Activated CD4-positive, alpha-beta T cell treated with anti-CD3 and anti-CD28 coated beads, Interleukin-2, amount 50 U/mL, for 1 hour (primary cell): ENCODE data around the gene HOMEZ.
A peak's percentile ranks its signal among the peaks of the same experiment; 100 is the strongest.
"Not testable (repeated sequence)": the region's sequence is repeated elsewhere in the genome, so short reads cannot be mapped to it uniquely, and the experiment has no call there.

ENCODE experiments used
- DNase-seq: peaks from one replicate; pipeline ENCODE4 v3.0.0-alpha.2; 2020

Gene HOMEZ

GRCh38 chr14:23281247-23281646 is 4.7 kb downstream of the HOMEZ start:
- no peak for DNase-seq

- not testable (repeated sequence) for DNase-seq
Observed at GRCh38 chr14:23277928-23278327, 8.0 kb downstream of the HOMEZ start.

GRCh38 chr14:23277189-23277588 is 8.7 kb downstream of the HOMEZ start:
- no peak for DNase-seq

DNA sequence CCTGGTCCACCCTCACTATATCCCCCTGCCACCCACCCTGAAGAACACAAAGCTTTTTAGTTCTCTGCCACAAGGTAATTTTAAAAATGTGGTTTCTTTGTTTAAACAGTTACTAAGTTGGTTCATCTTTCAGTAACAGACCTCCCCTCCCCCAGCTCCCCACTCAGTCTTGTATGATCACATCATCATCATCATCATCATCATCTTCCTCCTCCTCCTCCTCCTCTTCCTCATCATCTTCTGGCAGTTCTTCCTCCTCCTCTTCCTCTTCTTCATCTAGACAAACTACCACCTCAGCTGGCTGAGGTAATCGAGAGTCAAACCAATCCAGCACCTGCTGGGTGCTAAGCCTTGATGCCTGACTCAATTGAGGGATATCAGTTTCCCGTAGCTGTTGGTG is 10.5 kb downstream of the HOMEZ start:
- no peak for DNase-seq

- DNase-seq: no peak
Observed at GRCh38 chr14:23269193-23269592, 16.7 kb downstream of the HOMEZ start.

GRCh38 chr14:23260849-23261248 is 25.1 kb downstream of the HOMEZ start:
- not testable (repeated sequence) for DNase-seq

DNA sequence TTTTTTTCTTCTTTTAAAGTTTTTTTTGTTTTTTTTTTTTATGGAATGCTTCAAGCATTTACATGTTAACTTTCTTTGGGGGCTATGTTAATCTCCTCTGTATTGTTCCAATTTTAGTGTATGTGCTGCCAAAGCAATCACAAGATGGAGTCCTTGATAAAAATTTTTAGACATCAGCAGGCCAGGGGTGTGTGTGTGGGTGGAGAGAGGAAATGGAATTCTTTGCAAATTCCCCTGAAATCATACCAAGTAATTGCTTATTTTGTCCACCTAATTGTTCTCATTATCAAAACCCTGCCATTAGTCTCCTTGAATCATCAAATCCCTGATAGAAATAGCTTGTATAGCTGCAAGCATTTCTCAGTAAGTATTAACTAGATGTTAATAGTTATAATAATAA is 26.5 kb downstream of the HOMEZ start:
- no peak for DNase-seq

GRCh38 chr14:23258256-23258655 is 27.7 kb downstream of the HOMEZ start:
- DNase-seq: no peak

- no peak for DNase-seq
Observed at GRCh38 chr14:23252420-23253333, 33.3 kb downstream of the HOMEZ start.

- no peak for DNase-seq
Observed at GRCh38 chr14:23252006-23252405, 33.9 kb downstream of the HOMEZ start.

DNA sequence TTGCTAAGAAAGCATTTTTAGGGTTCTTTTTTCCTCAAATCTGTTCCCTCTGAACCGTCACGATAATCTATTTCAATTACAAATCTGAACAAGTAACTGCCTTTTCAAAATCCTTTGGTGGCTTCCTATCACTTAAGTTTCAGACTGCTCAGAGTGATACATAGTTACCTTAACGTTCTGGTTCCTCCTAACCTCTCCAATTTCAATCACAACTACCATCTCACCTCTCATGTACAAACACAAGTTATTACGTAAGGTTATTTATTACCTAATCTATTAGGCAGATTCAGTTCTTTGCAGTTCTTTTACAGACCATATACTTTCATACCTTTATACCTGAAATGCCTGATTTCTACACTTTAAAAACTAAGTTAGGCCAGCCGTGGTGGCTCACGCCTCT is 36.1 kb downstream of the HOMEZ start:
- DNase-seq: no peak

GRCh38 chr14:23248601-23249000 is 37.3 kb downstream of the HOMEZ start:
- DNase-seq: no peak

DNA sequence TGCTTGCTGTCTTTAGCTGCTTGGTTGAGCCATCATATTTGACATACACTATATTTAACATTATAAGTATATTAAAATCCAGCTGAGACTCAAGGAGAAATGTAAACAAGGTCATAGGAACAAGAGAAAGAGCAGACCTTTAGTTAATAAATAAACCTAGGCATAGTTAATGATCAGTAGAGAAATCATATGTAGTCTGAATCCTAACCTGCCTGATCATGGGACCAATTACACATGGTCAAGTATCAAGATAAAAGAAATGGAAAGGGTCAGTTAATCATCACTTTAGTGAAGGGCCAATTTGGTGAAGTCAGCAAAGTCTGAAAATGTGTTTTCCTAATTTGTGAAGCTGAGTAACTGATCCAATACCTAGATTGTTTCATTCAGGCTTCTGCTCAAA is 40.6 kb downstream of the HOMEZ start:
- no peak for DNase-seq

DNA sequence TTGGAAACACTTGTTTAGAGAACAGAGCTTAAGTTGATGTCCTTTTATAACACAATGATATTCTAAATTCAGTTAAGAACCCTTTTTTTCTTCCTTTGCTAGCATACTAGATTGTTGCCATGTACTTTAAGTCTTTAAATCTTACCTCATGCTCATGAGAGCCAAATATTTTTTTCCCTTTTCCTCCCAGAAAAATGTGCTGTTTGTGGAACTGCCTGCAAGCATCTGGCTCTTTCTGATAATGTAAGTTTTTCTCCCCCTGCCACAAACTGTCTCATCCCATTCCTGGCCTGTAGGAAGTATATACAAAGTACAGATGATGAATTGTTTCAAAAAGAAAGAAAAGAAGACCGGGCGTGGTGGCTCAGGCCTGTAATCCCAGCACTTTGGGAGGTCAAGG is 42.9 kb downstream of the HOMEZ start:
- no peak for DNase-seq

DNA sequence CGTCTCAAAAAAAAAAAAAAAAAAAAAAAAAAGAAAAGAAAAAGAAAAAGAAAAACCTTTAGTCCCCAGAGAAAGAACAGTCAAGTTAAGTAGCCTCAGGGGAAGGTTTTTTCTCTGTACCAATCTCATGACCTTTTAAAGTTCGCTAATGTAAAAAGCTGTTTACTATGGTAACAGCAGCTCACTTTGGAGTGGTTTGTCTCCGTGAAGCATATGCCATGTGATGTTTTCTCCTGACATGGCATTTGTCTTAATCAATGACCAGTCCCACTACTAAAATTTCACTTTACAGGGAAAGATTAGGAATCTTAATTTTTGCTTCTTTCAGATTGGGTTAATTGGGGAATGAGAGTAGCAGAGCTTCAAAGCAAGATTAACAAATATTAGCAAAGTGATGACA is 43.9 kb downstream of the HOMEZ start:
- no peak for DNase-seq

DNA sequence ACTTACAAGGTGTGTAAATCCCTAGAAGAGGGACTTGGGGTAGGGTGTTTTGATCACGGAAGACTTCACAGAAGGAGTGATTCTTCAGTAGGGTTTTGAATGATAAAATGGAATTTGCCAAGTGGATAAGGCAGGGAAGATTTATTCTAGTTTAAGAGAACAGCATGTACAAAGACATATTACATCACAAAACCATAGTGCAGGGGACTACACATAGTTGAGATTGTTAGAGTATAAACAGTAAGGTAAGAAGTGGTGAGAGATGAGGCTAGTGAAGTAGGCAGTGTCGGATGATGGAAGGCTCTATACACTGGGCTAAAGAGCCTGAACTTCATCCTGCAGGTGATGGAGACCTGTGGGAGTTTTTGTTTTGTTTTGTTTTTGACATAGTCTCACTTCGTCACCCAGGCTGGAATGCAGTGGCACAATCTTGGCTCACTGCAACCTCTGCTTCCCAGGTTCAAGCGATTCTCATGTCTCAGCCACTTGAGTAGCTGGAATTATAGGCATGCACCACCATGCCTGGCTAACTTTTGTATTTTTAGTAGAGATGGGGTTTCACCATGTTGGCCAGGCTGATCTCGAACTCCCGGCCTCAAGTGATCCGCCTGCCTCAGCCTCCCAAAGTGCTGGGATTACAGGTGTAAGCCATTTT is 44.7 kb downstream of the HOMEZ start:
- not testable (repeated sequence) for DNase-seq

- DNase-seq: no peak
Observed at GRCh38 chr14:23240661-23241060, 45.3 kb downstream of the HOMEZ start.

DNA sequence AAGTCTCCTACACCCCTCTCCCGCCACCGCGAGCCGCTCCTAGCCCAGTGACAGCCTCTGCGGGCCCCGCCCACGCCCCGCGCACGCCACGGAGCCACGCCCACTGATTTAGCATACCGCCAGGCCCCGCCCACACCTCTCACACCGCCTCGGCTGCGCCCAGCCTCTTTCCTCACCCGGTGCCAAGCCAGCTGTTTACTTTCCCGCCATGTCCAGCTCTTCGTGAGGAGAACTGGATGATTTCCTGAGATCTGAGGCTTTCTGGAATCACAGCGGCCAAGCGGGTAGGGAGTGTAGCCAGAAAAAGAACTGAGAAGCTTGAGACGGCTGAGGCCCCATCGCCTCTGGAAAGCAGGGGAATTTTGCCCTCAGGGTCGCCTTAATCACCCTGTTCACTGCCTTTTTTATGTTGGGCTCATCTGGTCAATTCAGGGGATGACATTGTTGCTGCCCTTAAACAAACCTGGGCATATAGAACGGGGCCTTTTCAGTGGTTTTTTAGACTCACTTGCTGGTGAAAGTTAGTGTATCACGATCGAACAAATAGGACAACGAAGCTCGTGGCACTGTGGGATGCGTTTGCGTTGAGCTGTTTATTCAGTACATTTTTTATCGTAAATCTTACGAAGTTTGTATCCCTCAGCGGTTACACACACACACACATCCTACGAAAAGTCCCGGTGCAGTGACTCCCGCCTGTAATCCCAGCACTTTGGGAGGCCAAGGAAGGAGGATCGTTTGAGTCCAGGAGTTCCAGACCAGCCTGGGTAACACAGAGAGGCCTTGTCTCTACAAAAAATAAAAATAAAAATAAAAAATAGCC is 47.9 kb downstream of the HOMEZ start, which contains the start of gene RNF212B:
Gene RNF212B, plus strand, starts transcription at position 165 of the 823 bp plus-strand sequence. CDS start 2,410 bp downstream, outside the sequence.
- peak; percentile 77 for DNase-seq

- not testable (repeated sequence) for DNase-seq
Observed at GRCh38 chr14:23232241-23232808, 53.6 kb downstream of the HOMEZ start.

DNA sequence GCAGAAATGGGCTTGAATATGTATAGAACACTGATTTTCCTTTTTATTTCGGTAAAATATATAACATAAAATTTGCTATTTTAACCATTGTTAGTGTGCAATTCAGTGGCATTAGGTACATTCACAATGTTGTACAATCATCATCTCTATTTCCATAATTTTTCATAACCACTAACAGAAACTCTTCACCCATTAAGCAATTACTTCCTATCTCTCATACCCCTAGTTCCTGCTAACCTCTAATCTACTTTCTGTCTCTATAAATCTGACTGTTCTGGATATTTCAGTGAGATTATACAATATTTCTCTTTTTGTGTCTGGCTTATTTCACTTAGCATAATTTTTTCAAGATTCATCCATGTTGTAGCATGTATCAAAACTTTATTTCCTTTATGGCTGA is 57.1 kb downstream of the HOMEZ start:
- no peak for DNase-seq

- no peak for DNase-seq
Observed at GRCh38 chr14:23227566-23227965, 58.4 kb downstream of the HOMEZ start.

DNA sequence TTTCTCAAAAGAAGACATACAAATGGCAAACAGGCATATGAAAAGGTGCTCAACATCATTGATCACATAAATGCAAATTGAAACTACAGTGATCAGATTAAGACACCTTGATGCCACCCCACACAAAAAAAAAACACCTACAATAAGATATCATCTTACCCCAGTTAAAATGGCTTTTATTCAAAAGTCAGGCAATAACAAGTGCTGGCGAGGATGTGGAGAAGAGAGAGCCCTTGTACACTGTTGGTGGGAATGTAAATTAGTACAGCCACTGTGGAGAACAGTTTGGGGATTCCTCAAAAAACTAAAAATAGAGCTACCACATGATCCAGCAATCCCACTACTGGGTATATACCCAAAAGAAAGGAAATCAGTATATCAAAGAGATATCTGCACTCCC is 61.0 kb downstream of the HOMEZ start:
- not testable (repeated sequence) for DNase-seq
